Measurements from ENCODE around the gene PLB1.
A peak's percentile ranks its signal among the peaks of the same experiment; 100 is the strongest.

PLB1 gene

GRCh38 chr2:28558918-28559317 lies 63.1 kb downstream of the PLB1 start:
- Histone ChIP-seq H3K9me3 (ENCODE audit: low read depth, low read length) (no peaks in the 10 kb centered on the region), H3K27ac (no peak overlapping the region), H3K4me3 (no peak overlapping the region), H3K36me3 (ENCODE audit: insufficient read depth, low read length) (no peaks in the 10 kb centered on the region), H3K9ac (ENCODE audit: insufficient read length) (no peak overlapping the region)
- TF ChIP-seq POLR2AphosphoS5 (IDR thresholded peaks at IDR 0.05; ENCODE audit: borderline replicate concordance, low read depth, low read length) = no peak
- TF ChIP-seq EZH2 (IDR thresholded peaks at IDR 0.05) = no peak
- no peak for TF ChIP-seq FOXP2 (optimal IDR thresholded peaks at IDR 0.05; ENCODE audit: control extremely low read depth, extremely low read length, insufficient read depth)
- no peak for DNase-seq (ENCODE audit: low read depth, low spot score)

GRCh38 chr2:28563869-28564268 lies 68.0 kb downstream of the PLB1 start:
- no peak for DNase-seq (ENCODE audit: low read depth, low spot score)
- no peak for TF ChIP-seq FOXP2 (optimal IDR thresholded peaks at IDR 0.05; ENCODE audit: control extremely low read depth, extremely low read length, insufficient read depth)
- no peak for TF ChIP-seq POLR2AphosphoS5 (IDR thresholded peaks at IDR 0.05; ENCODE audit: borderline replicate concordance, low read depth, low read length)
- TF ChIP-seq EZH2 (IDR thresholded peaks at IDR 0.05) = no peak
- H3K27ac ChIP-seq = no peak overlapping the region
- no peaks in the 10 kb centered on the region for H3K36me3 ChIP-seq (ENCODE audit: insufficient read depth, low read length)
- no peaks in the 10 kb centered on the region for H3K9me3 ChIP-seq (ENCODE audit: low read depth, low read length)
- no peak overlapping the region for H3K4me3 ChIP-seq
- H3K9ac ChIP-seq (ENCODE audit: insufficient read length) = no peak overlapping the region

GRCh38 chr2:28564346-28564745 lies 68.5 kb downstream of the PLB1 start:
- Histone ChIP-seq H3K9me3 (ENCODE audit: low read depth, low read length) (no peaks in the 10 kb centered on the region), H3K36me3 (ENCODE audit: insufficient read depth, low read length) (no peaks in the 10 kb centered on the region), H3K9ac (ENCODE audit: insufficient read length) (no peak overlapping the region), H3K4me3 (no peak overlapping the region), H3K27ac (no peak overlapping the region)
- TF ChIP-seq POLR2AphosphoS5 (IDR thresholded peaks at IDR 0.05; ENCODE audit: borderline replicate concordance, low read depth, low read length) (no peak), FOXP2 (optimal IDR thresholded peaks at IDR 0.05; ENCODE audit: control extremely low read depth, extremely low read length, insufficient read depth) (no peak), EZH2 (IDR thresholded peaks at IDR 0.05) (no peak)
- no peak for DNase-seq (ENCODE audit: low read depth, low spot score)

GRCh38 chr2:28565033-28565432 lies 69.2 kb downstream of the PLB1 start:
- DNase-seq (ENCODE audit: low read depth, low spot score) = no peak
- H3K27ac ChIP-seq = no peak overlapping the region
- H3K9ac ChIP-seq (ENCODE audit: insufficient read length) = no peak overlapping the region
- H3K4me3 ChIP-seq = no peak overlapping the region
- H3K9me3 ChIP-seq (ENCODE audit: low read depth, low read length) = no peaks in the 10 kb centered on the region
- H3K36me3 ChIP-seq (ENCODE audit: insufficient read depth, low read length) = no peaks in the 10 kb centered on the region
- TF ChIP-seq EZH2 (IDR thresholded peaks at IDR 0.05) (no peak), FOXP2 (optimal IDR thresholded peaks at IDR 0.05; ENCODE audit: control extremely low read depth, extremely low read length, insufficient read depth) (no peak), POLR2AphosphoS5 (IDR thresholded peaks at IDR 0.05; ENCODE audit: borderline replicate concordance, low read depth, low read length) (no peak)

- Histone ChIP-seq H3K4me3 (no peak overlapping the region), H3K36me3 (ENCODE audit: insufficient read depth, low read length) (no peaks in the 10 kb centered on the region), H3K9ac (ENCODE audit: insufficient read length) (no peak overlapping the region), H3K27ac (no peak overlapping the region), H3K9me3 (ENCODE audit: low read depth, low read length) (no peaks in the 10 kb centered on the region)
- TF ChIP-seq POLR2AphosphoS5 (IDR thresholded peaks at IDR 0.05; ENCODE audit: borderline replicate concordance, low read depth, low read length) = no peak
- TF ChIP-seq EZH2 (IDR thresholded peaks at IDR 0.05) = no peak
- no peak for TF ChIP-seq FOXP2 (optimal IDR thresholded peaks at IDR 0.05; ENCODE audit: control extremely low read depth, extremely low read length, insufficient read depth)
- no peak for DNase-seq (ENCODE audit: low read depth, low spot score)
Observed at GRCh38 chr2:28565720-28566295, 69.9 kb downstream of the PLB1 start.

- H3K9me3 ChIP-seq (ENCODE audit: low read depth, low read length) = no peaks in the 10 kb centered on the region
- H3K4me3 ChIP-seq = peak overlapping the region; percentile 82
- H3K27ac ChIP-seq = no peak overlapping the region
- TF ChIP-seq EZH2 (IDR thresholded peaks at IDR 0.05) (no peak), FOXP2 (optimal IDR thresholded peaks at IDR 0.05; ENCODE audit: control extremely low read depth, extremely low read length, insufficient read depth) (no peak), POLR2AphosphoS5 (IDR thresholded peaks at IDR 0.05; ENCODE audit: borderline replicate concordance, low read depth, low read length) (no peak)
- peak overlapping the region; percentile 49 for H3K9ac ChIP-seq (ENCODE audit: insufficient read length)
- no peak for DNase-seq (ENCODE audit: low read depth, low spot score)
- no peaks in the 10 kb centered on the region for H3K36me3 ChIP-seq (ENCODE audit: insufficient read depth, low read length)
Observed at GRCh38 chr2:28566521-28567041, 70.7 kb downstream of the PLB1 start.

- Histone ChIP-seq H3K27ac (no peak overlapping the region), H3K36me3 (ENCODE audit: insufficient read depth, low read length) (no peaks in the 10 kb centered on the region), H3K4me3 (peak overlapping the region; percentile 82), H3K9ac (ENCODE audit: insufficient read length) (peak overlapping the region; percentile 49), H3K9me3 (ENCODE audit: low read depth, low read length) (no peaks in the 10 kb centered on the region)
- no peak for DNase-seq (ENCODE audit: low read depth, low spot score)
- TF ChIP-seq FOXP2 (optimal IDR thresholded peaks at IDR 0.05; ENCODE audit: control extremely low read depth, extremely low read length, insufficient read depth) = no peak
- TF ChIP-seq EZH2 (IDR thresholded peaks at IDR 0.05) = no peak
- no peak for TF ChIP-seq POLR2AphosphoS5 (IDR thresholded peaks at IDR 0.05; ENCODE audit: borderline replicate concordance, low read depth, low read length)
Observed at GRCh38 chr2:28567061-28567471, 71.2 kb downstream of the PLB1 start.

- H3K9me3 ChIP-seq (ENCODE audit: low read depth, low read length) = no peaks in the 10 kb centered on the region
- H3K4me3 ChIP-seq = no peak overlapping the region
- DNase-seq (ENCODE audit: low read depth, low spot score) = no peak
- TF ChIP-seq POLR2AphosphoS5 (IDR thresholded peaks at IDR 0.05; ENCODE audit: borderline replicate concordance, low read depth, low read length) = no peak
- no peak for TF ChIP-seq FOXP2 (optimal IDR thresholded peaks at IDR 0.05; ENCODE audit: control extremely low read depth, extremely low read length, insufficient read depth)
- TF ChIP-seq EZH2 (IDR thresholded peaks at IDR 0.05) = no peak
- H3K27ac ChIP-seq = no peak overlapping the region
- no peak overlapping the region for H3K9ac ChIP-seq (ENCODE audit: insufficient read length)
- no peaks in the 10 kb centered on the region for H3K36me3 ChIP-seq (ENCODE audit: insufficient read depth, low read length)
Observed at GRCh38 chr2:28568036-28568435, 72.2 kb downstream of the PLB1 start.

- no peak for DNase-seq (ENCODE audit: low read depth, low spot score)
- Histone ChIP-seq H3K9ac (ENCODE audit: insufficient read length) (no peak overlapping the region), H3K27ac (no peak overlapping the region), H3K36me3 (ENCODE audit: insufficient read depth, low read length) (no peaks in the 10 kb centered on the region), H3K4me3 (no peak overlapping the region), H3K9me3 (ENCODE audit: low read depth, low read length) (no peaks in the 10 kb centered on the region)
- no peak for TF ChIP-seq EZH2 (IDR thresholded peaks at IDR 0.05)
- no peak for TF ChIP-seq FOXP2 (optimal IDR thresholded peaks at IDR 0.05; ENCODE audit: control extremely low read depth, extremely low read length, insufficient read depth)
- TF ChIP-seq POLR2AphosphoS5 (IDR thresholded peaks at IDR 0.05; ENCODE audit: borderline replicate concordance, low read depth, low read length) = no peak
Observed at GRCh38 chr2:28568533-28568932, 72.7 kb downstream of the PLB1 start.
